Measurements from ENCODE around the gene ADAM10. TPM values are rescaled to one million over a fixed set of nuclear protein-coding genes. Genes with fewer than 3 reads are reported as not detected.

Gene ADAM10
- total RNA-seq, result 218 TPM

GRCh38 chr15:58749532-58750337 lies at the start of gene ADAM10:
Gene ADAM10 (minus strand): TSS chr15:58749707. CDS start chr15:58749534, 173 bp downstream.

GRCh38 chr15:58770857-58771620 lies 21.5 kb upstream of the ADAM10 start, which contains the start of gene MINDY2:
Gene MINDY2 (plus strand): TSS chr15:58771302. CDS start chr15:58771396, 94 bp downstream.

Other genes with a start within 250 kb of the ADAM10 start
- 70.8 TPM for gene MINDY2, start 21.6 kb upstream of the ADAM10 start, total RNA-seq
- gene SLTM, start 184.0 kb upstream of the ADAM10 start, total RNA-seq, result 170 TPM
- 51.4 TPM for gene RNF111, start 238.0 kb upstream of the ADAM10 start, total RNA-seq

Data from camera-type eye (tissue), 1 donor.